H9 (cell line): ENCODE results near the gene PRR5L. TPM values are rescaled to one million over a fixed set of nuclear protein-coding genes. Genes with fewer than 3 reads are reported as not detected.

ENCODE experiments used
- DNase-seq: peaks from one replicate; pipeline ENCODE4 v3.0.0-alpha.2; 2017
- H2AFZ ChIP-seq: one replicate; pipeline ENCODE4 v1.6.1; 2013; ENCODE audit warnings: mild to moderate bottlenecking, low read length, control low read depth, moderate library complexity
- H2AK5ac ChIP-seq: 2 replicates; pipeline ENCODE4 v1.6.1; 2013; ENCODE audit warnings: low read length, control low read depth, mixed read lengths; ENCODE audit not compliant: insufficient read length
- H2BK120ac ChIP-seq: one replicate; pipeline ENCODE4 v1.6.1; 2013; ENCODE audit warnings: low read depth, mild to moderate bottlenecking, low read length, control low read depth, inconsistent platforms; ENCODE audit not compliant: poor library complexity, severe bottlenecking
- H2BK12ac ChIP-seq: 2 replicates; pipeline ENCODE4 v1.6.1; 2013; ENCODE audit warnings: low read length, control low read depth, mixed read lengths, low read depth; ENCODE audit not compliant: insufficient read length
- H2BK15ac ChIP-seq: 2 replicates; pipeline ENCODE4 v1.6.1; 2013; ENCODE audit warnings: low read depth, low read length, control low read depth
- H2BK20ac ChIP-seq: one replicate; pipeline ENCODE4 v1.6.1; 2013; ENCODE audit warnings: low read depth, mild to moderate bottlenecking, low read length, control low read depth, inconsistent platforms; ENCODE audit not compliant: poor library complexity, severe bottlenecking
- H2BK5ac ChIP-seq: 2 replicates; pipeline ENCODE4 v1.6.1; 2013; ENCODE audit warnings: low read length, control low read depth, mixed read lengths; ENCODE audit not compliant: insufficient read length
- H3K14ac ChIP-seq: 2 replicates; pipeline ENCODE4 v1.6.1; 2013; ENCODE audit warnings: low read length, control low read depth; ENCODE audit not compliant: insufficient read depth
- H3K18ac ChIP-seq: 2 replicates; pipeline ENCODE4 v1.6.1; 2013; ENCODE audit warnings: low read depth, mild to moderate bottlenecking, mixed read lengths, low read length, control low read depth; ENCODE audit not compliant: insufficient read length
- H3K23ac ChIP-seq: 2 replicates; pipeline ENCODE4 v1.6.1; 2013; ENCODE audit warnings: low read length, control low read depth, mixed read lengths, low read depth; ENCODE audit not compliant: insufficient read length
- H3K23me2 ChIP-seq: 2 replicates; pipeline ENCODE4 v1.6.1; 2013; ENCODE audit warnings: low read depth, mild to moderate bottlenecking, mixed read lengths, low read length, control low read depth; ENCODE audit not compliant: insufficient read length, poor library complexity, severe bottlenecking
- H3K27ac ChIP-seq: 2 replicates; pipeline ENCODE4 v1.5.1; 2013; ENCODE audit warnings: low read length, control low read depth, mixed read lengths, low read depth; ENCODE audit not compliant: insufficient read length
- H3K27me3 ChIP-seq: 2 replicates; pipeline ENCODE4 v1.6.1; 2013; ENCODE audit warnings: low read length, control low read depth, inconsistent platforms; ENCODE audit not compliant: insufficient read depth
- H3K4ac ChIP-seq: 2 replicates; pipeline ENCODE4 v1.6.1; 2013; ENCODE audit warnings: low read depth, mild to moderate bottlenecking, control low read depth, inconsistent platforms, low read length, moderate library complexity
- H3K4me1 ChIP-seq: 2 replicates; pipeline ENCODE4 v1.6.1; 2013; ENCODE audit warnings: low read length, control low read depth, inconsistent platforms; ENCODE audit not compliant: insufficient read depth
- H3K4me2 ChIP-seq: 2 replicates; pipeline ENCODE4 v1.6.1; 2013; ENCODE audit warnings: low read length, control low read depth, mixed read lengths; ENCODE audit not compliant: insufficient read length, insufficient read depth
- H3K56ac ChIP-seq: 2 replicates; pipeline ENCODE4 v1.6.1; 2013; ENCODE audit warnings: low read depth, mild to moderate bottlenecking, mixed read lengths, low read length, control low read depth; ENCODE audit not compliant: insufficient read length
- H3K79me1 ChIP-seq: 2 replicates; pipeline ENCODE4 v1.6.1; 2013; ENCODE audit warnings: low read depth, mild to moderate bottlenecking, moderate library complexity, low read length, control low read depth, inconsistent platforms; ENCODE audit not compliant: insufficient read depth, poor library complexity, severe bottlenecking
- H3K79me2 ChIP-seq: 2 replicates; pipeline ENCODE4 v1.6.1; 2013; ENCODE audit warnings: low read length, control low read depth, inconsistent platforms; ENCODE audit not compliant: insufficient read depth
- H3K9ac ChIP-seq: 2 replicates; pipeline ENCODE4 v1.6.1; 2013; ENCODE audit warnings: low read length, control low read depth, mixed read lengths; ENCODE audit not compliant: insufficient read length; ENCODE audit errors: extremely low read depth
- H3K9me3 ChIP-seq: one replicate; pipeline ENCODE4 v1.6.1; 2013; ENCODE audit warnings: low read depth, low read length, inconsistent platforms; ENCODE audit not compliant: control insufficient read depth
- H3T11ph ChIP-seq: one replicate; pipeline ENCODE4 v1.6.1; 2013; ENCODE audit warnings: mild to moderate bottlenecking, low read length, control low read depth, inconsistent platforms
- H4K20me1 ChIP-seq: one replicate; pipeline ENCODE4 v1.6.1; 2013; ENCODE audit not compliant: control insufficient read depth, insufficient read length, insufficient read depth
- H4K5ac ChIP-seq: 2 replicates; pipeline ENCODE4 v1.6.1; 2013; ENCODE audit warnings: low read depth, mild to moderate bottlenecking, mixed read lengths, low read length, control low read depth; ENCODE audit not compliant: insufficient read length
- H4K8ac ChIP-seq: replicated peaks from 2 replicates; pipeline ENCODE4 v1.6.1; 2013; ENCODE audit warnings: low read length, control low read depth, mixed read lengths, low read depth; ENCODE audit not compliant: insufficient read length
- H4K91ac ChIP-seq: 2 replicates; pipeline ENCODE4 v1.6.1; 2013; ENCODE audit warnings: low read depth, mild to moderate bottlenecking, moderate library complexity, mixed read lengths, low read length, control low read depth; ENCODE audit not compliant: insufficient read length
- H3K27ac Mint-ChIP-seq, 3 experiments: 2 replicates in 2 of 3; 3 replicates in 1 of 3; pipeline ENCODE4 v1.8.0; 2020 to 2021; ENCODE audit warnings: mixed read lengths in 3 of 3, mild to moderate bottlenecking in 1 of 3, moderate library complexity in 1 of 3
- H3K27me3 Mint-ChIP-seq: 2 replicates; pipeline ENCODE4 v1.8.0; 2021; ENCODE audit warnings: low read depth, mild to moderate bottlenecking, moderate library complexity, mixed read lengths
- H3K36me3 Mint-ChIP-seq, 3 experiments: 2 replicates in 2 of 3; 3 replicates in 1 of 3; pipeline ENCODE4 v1.8.0; 2020 to 2021; ENCODE audit warnings: low read depth in 3 of 3, mixed read lengths in 3 of 3; ENCODE audit not compliant: insufficient read depth in 1 of 3
- H3K4me1 Mint-ChIP-seq, 2 experiments: 2 replicates each; pipeline ENCODE4 v1.8.0; 2020; ENCODE audit warnings: mixed read lengths in 2 of 2
- H3K4me3 Mint-ChIP-seq, 2 experiments: 2 replicates in 1 of 2; 3 replicates in 1 of 2; pipeline ENCODE4 v1.8.0; 2020 to 2021; ENCODE audit warnings: mild to moderate bottlenecking in 2 of 2, mixed read lengths in 2 of 2, moderate library complexity in 1 of 2
- H3K9me3 Mint-ChIP-seq, 2 experiments: 2 replicates in 1 of 2; 3 replicates in 1 of 2; pipeline ENCODE4 v1.8.0; 2020; ENCODE audit warnings: mild to moderate bottlenecking in 2 of 2, mixed read lengths in 2 of 2, moderate library complexity in 1 of 2
- CTCF ChIP-seq: fragments of 200-600 bp; sonication (generic); conservative IDR thresholded peaks from 3 replicates; pipeline ENCODE4 v1.8.0; 2021; ENCODE audit warnings: antibody characterized with exemption, mild to moderate bottlenecking
- WGBS: extraction: QIAGEN DNeasy Blood & Tissue Kit; methylation state at CpG from one replicate; pipeline ENCODE4 v1.1.7; 2013; ENCODE audit warnings: missing lambda C conversion rate, low lambda C conversion rate, mixed read lengths; ENCODE audit not compliant: insufficient read length; ENCODE audit errors: extremely low coverage; 5-methylcytosine and 5-hydroxymethylcytosine counted together
- total RNA-seq: library from RNA; stranded (reverse); gene quantifications from 2 replicates; pipeline ENCODE4 v1.2.1, GENCODE V29; 2021

The PRR5L gene
- total RNA-seq, 1 experiment from 2014 or later, result 5.6 TPM

- Histone ChIP-seq H3K14ac (no peak overlapping the region), H3K79me1 (no peaks in the 10 kb centered on the region), H3T11ph (no peak overlapping the region), H2AFZ (no peak overlapping the region), H4K20me1 (no peaks in the 10 kb centered on the region), H3K4ac (no peak overlapping the region), H2BK20ac (no peak overlapping the region), H3K4me1 (no peaks in the 10 kb centered on the region), H3K56ac (no peak overlapping the region), H3K27ac (no peak overlapping the region), H2BK15ac (no peak overlapping the region), H3K23me2 (no peaks in the 10 kb centered on the region), H2AK5ac (no peak overlapping the region), H3K27me3 (no peaks in the 10 kb centered on the region), H4K5ac (no peak overlapping the region), H4K91ac (no peak overlapping the region), H3K18ac (no peak overlapping the region), H2BK120ac (no peak overlapping the region), H4K8ac (no peak overlapping the region), H3K9ac (no peak overlapping the region), H3K4me2 (no peak overlapping the region), H2BK5ac (no peak overlapping the region), H2BK12ac (no peak overlapping the region), H3K23ac (no peak overlapping the region), H3K9me3 (no peaks in the 10 kb centered on the region), H3K79me2 (no peaks in the 10 kb centered on the region)
- no CpG with 5 or more reads among the region's 1 CpG for WGBS
- no peak for DNase-seq
- Mint-ChIP-seq H3K36me3 (no peaks in the 10 kb centered on the region), H3K4me1 (peaks cover 0 to under 1% of the 10 kb centered on the region in 2 experiments; a peak in 1 of 4 replicates), H3K9me3 (no peaks in the 10 kb centered on the region; a peak in 2 of 5 replicates), H3K27ac (no peak overlapping the region), H3K27me3 (no peaks in the 10 kb centered on the region), H3K4me3 (no peak overlapping the region)
- no peak for TF ChIP-seq CTCF
Observed at GRCh38 chr11:36282926-36283325, 13.2 kb upstream of the PRR5L start.
